T-helper 2 cell (primary cell): ENCODE measurements around the gene EEIG1.

Source experiments
- DNase-seq, 5 experiments: peaks; one replicate each; pipeline versions ENCODE4 v3.0.0 to v3.0.0-alpha.2; 2012 to 2022

Gene EEIG1

DNA sequence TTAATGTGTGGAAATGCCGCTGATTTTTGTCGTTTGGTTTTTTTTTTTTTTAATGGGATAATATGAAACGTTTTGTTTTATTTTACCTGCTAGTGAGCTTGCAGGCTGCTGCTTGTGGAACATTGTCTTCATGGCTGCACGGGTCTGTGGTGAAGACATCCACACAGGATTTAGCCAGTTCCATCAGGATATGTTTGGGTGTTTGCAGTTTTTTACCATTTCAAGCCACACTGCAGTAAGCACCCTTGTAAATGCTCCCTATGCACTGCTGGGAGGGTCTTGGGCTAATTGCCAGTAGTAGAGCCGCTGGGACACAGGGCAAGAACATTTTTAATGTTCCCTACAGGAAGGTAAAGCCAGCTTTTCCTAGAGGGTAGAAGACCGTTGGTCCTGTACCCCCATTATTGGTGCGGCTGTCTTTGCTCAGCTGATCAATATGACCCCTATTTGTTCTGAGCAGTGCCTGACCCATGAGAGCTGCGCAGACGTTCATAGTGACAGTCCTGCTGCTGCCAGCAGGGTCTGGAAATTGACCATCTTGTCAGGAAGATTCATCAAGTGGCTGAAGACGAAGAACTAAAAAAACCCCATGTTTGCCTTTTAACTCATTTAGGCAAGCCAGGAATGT, 20.5 kb upstream of the EEIG1 start:
- no peak for DNase-seq

DNA sequence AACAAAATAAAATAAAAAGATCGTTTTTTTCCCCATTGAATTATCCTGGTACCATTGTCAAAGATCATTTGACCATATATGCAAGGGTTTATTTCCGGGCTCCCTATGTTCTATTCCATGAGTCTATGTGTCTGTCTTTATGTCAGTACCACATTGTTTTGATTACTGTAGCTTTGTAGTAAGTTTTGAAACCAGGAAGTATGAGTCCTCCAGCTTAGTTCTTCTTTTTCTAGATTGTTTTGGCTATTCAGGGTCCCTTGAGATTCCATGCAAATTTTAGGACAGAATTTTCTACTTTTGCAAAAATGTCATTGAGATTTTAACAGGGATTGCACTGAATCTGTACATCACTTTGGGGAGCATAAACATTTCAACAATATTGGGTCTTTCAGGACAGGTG, 18.7 kb upstream of the EEIG1 start:
- DNase-seq = no peak

DNA sequence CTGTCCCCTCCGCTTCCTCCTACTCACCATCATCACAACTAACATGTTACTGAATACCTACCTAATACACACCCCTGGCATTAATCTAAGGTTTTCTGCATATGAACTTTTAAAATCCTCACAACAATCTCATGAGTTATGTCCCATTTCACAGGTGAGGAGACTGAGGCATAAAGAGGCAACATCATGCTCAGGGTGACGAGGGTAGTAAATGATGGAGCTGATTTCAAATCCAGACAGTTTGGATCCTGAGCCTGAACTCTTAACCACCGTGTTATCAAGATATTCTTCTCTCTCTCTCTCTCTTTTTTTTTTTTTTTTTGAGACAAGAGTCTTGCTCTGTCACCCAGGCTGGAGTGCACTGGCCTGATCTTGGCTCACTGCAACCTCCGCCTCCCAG, 12.9 kb upstream of the EEIG1 start:
- DNase-seq = no peak

DNA sequence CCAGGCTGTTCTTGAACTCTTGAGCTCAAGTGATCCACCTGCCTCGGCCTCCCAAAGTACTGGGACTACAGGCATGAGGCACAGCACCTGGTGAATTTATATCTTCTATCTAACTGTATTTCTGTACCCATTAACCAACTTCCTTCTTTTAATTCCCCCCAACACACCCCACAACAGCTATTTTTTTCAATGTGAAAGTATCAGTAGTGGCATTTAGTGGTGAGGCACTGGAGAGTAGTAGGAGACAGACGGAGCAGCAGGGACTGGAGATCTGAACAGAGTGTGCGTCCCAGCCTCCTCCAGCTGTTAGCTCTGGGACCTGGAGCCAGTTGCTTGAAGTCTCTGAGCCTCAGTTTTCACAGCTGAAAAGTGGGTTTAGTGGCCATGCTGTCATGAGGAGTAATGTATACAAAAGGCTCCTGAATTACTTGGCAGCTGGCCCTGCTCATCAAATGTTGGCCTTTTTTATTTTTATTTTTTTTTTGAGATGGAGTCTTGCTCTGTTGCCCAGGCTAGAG, 11.0 kb upstream of the EEIG1 start:
- no peak for DNase-seq

DNA sequence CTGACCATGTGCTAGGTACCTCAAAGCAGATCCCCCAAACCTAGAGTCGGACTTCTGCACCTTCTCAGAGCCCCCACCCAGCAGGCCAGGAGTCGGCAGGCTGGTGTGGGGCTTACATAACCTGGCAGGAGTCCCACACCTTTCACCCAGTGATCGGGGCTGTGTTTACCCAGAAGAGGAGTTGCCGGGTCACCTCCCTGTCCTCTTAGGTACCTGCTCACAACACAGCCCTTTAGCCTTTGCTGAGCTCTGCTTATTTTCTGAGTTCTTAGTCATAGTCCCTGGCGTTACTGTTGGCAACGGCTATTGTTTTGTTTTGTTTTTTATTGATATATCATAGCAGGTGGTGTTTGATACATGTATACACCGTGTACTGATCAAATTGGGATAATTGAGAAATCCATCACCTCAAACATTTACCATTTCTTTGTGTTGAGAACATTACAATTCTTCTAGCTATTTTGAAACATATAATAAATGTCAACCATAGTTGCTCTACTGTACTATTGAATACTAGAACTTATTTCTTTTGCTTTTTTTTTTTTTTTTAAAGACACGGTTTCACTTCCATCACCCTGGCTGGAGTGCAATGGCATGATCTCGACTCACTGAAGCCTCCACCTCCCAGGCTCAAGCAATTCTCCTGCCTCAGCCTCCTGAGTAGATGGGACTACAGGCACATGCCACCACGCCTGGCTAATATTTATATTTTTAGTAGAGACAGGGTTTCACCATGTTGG, 10.4 kb upstream of the EEIG1 start:
- no peak for DNase-seq

GRCh38 chr9:127990554-127990953, 9.8 kb upstream of the EEIG1 start:
- no peak for DNase-seq

GRCh38 chr9:127989094-127989493, 8.3 kb upstream of the EEIG1 start:
- no peak for DNase-seq

- DNase-seq = no peak
Observed at GRCh38 chr9:127987103-127987614, 6.4 kb upstream of the EEIG1 start.

DNA sequence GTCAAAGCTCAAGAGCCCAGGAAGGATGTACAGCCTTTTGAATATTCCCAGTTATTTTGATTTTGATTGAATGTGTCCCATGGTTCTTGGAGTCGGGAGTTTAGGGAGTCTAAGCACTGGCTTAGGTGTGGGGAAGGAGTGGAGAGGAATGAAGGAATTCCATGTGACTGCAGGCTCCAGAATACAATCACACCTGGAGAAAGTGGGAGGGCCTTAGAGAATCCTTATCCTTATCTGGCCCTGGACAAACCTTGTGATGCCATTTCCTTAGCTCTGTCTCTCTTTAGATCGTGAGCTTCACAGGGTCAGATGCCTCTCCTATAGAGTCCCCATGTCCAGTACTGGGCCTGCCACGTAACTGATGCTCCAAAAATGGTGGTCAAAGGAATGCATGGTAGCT, 4.2 kb upstream of the EEIG1 start:
- DNase-seq = no peak

DNA sequence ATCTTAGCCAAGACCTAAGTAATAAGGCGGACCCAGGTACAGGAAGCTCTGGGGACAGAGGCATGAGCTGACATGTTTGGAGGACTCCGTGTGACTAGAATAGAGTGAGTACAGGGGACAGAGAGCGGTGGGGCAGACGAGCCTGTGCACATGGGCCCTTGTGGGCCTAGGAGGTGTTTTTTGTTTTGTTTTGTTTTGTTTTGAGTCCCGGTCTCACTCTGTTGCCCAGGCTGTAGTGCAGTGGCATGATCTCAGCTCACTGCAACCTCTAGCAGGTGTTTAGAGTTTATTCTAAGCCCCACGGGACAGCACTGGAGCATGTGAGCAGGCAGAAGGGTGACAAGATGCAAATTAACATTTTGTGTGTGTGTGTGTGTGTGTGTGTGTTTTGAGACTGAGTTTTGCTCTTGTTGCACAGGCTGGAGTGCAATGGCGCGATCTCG, 3.1 kb upstream of the EEIG1 start:
- no peak for DNase-seq

DNA sequence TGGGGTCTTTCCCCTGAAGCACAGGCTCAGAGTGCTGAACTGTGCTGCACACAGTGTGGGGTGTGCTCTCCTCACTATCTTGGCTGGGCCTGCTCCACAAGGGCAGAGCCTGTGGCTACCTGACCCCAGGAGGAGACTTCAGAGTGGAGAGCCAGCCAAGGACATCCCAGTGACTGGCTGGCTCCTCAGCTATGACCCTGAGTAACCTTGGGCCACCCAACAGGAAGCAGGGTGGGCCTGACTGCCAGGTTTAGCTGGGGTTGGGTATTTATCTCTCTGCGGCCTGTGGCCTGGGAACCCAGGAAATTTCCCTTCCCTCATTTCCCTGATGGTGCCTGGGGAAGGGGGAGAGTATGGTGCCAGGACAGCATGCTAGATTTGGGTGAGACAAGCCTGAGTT, 2.1 kb upstream of the EEIG1 start:
- no peak for DNase-seq

DNA sequence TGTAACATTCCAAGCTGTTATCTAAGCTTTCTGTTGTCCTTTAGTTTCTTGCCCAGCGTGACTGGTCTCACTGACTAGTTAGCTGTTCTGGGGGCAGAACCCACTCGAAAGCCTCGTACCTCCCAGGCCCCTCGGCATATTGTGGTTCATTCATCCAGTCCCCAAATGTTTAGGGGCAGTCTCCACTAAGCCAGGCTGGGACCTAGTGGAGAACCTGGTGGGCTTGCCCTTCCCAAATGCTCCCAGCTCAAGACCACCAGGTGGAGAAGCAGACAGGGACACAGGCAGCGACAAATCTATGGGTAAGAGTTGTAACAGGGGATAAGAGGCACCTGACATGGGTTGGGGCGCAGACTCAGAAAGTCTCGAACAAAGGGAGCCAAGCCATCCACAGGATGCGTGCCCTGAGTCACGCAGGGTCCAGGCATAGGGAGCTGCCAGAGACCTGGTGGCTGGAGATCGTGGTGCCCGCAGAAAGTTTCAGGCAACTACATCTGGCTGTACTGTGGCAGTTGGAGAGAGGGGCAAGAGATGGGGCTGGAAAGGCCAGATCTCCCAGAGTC, 851 bp upstream of the EEIG1 start:
- DNase-seq = peak in 1 of 5 experiments; percentile 19

- peak in 4 of 5 experiments; percentile 43 to 49 (median 45) for DNase-seq
Observed at GRCh38 chr9:127980060-127980705, 606 bp downstream of the EEIG1 start.

GRCh38 chr9:127979333-127980059, 1.3 kb downstream of the EEIG1 start:
- peak in 2 of 5 experiments; percentile 29 to 40 for DNase-seq

GRCh38 chr9:127979015-127979332, 1.8 kb downstream of the EEIG1 start:
- DNase-seq = no peak

- peak in 1 of 5 experiments; percentile 47 for DNase-seq
Observed at GRCh38 chr9:127977884-127978647, 2.7 kb downstream of the EEIG1 start.

DNA sequence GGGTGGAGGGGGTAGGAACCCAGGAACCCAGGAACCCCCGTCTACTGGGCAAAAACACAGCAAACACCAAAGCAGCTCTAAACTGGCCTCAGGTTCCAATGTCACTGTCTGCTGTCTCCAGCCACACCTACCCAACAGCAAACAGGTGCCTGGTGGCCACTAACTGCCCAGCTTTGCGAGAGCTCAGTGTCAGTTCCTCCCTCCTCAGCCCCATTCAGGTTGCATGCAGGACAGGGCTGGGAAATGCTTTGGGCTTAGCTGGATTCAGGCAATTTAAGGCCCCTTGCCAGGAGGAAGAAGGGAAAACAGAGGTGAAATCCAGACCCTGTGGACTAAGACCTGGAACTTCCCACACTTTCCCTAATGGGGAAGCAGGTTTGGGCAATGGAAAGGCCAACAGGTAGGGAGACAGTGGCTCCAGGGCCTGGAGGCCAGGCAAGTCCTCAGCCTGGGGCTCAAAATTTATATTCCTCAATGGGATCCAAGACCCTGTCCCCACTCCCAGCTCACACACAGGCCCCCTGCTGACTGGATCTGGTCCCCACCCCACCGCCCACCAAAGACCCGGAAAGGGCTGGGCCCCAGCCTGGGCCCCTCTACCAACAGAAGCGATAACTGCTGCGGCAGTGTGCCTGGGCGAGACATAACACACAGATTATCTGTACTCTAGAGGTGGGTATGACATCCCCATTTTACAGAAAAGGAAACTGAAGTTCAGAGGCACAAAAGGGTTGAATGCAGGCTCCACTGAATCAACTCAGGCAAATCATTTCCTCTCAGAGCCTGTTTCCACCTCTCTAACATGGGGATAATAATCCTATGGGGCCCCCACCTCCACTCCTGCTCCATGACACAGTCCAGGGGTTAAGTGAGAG, 3.5 kb downstream of the EEIG1 start:
- DNase-seq = peak in 1 of 5 experiments; percentile 59

DNA sequence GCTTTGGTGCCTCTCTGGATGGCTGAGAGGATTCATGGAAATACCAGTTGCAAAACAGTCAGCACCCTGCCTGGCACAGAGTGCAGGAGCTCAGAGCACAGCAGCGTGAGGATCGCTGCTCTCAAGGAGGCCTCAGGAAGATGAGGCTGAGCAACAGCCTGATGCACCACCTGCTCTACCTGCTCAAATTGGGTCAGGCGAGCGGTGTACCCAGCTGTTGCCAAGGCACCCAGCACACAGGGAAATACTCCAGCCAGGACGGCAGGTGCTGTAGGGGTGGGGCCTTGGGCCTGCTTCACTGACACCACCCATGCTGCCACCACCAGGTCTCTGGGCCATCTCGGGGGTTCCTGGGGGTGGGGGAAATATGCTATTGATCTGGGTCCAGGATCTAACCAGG, 4.3 kb downstream of the EEIG1 start:
- peak in 2 of 5 experiments; percentile 43 to 73 for DNase-seq

- no peak for DNase-seq
Observed at GRCh38 chr9:127975376-127976315, 5.1 kb downstream of the EEIG1 start.
